ENCODE data around the gene INAVA.
"Not testable (repeated sequence)": the region's sequence is repeated elsewhere in the genome, so short reads cannot be mapped to it uniquely, and the experiment has no call there.

INAVA gene

DNA sequence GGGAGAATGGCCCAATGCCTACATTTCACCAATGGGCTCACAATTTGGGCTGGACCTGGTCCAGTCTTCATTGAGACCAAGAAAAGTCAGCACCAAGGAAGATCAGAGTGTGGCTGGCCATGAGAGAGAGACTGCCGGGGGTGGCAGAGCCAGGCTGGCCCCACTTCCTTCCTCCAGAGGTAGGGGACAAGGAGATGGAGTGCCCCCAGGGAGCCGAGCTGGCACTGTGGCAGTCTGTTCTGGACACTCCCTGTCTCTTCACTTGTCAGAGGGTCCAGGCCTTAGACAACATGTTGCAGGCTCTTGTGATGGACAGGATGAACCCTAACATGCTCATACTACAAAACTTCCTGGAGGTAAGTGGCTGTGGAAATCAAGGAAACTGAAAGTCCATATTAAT lies 27.7 kb downstream of the INAVA start:
- TF ChIP-seq, protein P1, sequence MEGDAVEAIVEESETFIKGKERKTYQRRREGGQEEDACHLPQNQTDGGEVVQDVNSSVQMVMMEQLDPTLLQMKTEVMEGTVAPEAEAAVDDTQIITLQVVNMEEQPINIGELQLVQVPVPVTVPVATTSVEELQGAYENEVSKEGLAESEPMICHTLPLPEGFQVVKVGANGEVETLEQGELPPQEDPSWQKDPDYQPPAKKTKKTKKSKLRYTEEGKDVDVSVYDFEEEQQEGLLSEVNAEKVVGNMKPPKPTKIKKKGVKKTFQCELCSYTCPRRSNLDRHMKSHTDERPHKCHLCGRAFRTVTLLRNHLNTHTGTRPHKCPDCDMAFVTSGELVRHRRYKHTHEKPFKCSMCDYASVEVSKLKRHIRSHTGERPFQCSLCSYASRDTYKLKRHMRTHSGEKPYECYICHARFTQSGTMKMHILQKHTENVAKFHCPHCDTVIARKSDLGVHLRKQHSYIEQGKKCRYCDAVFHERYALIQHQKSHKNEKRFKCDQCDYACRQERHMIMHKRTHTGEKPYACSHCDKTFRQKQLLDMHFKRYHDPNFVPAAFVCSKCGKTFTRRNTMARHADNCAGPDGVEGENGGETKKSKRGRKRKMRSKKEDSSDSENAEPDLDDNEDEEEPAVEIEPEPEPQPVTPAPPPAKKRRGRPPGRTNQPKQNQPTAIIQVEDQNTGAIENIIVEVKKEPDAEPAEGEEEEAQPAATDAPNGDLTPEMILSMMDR (IDR thresholded peaks at IDR 0.05; ENCODE audit: low read length, missing control alignments): no peak
- no peak for DNase-seq (ENCODE audit: low read depth)

DNA sequence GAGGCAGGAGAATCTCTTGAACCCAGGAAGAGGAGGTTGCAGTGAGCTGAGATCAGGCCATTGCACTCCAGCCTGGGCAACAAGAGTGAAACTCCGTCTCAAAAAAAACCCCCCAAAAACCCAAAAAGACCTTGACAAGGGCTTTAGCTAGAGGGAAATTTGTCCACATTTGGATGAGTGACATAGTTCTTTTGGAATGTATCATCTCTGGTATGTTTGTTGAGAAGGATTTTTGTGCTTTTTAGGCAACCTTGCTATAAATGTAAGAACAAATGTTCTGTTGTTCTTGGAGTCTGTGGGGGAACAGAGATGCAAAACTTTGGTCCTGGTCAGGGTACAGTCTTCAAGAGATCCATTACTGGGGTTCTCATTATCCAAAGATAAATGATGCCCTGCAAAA lies 28.9 kb downstream of the INAVA start:
- TF ChIP-seq, protein P1 (IDR thresholded peaks at IDR 0.05; ENCODE audit: low read length, missing control alignments): no peak

More for the DNA sequence above, 27.7 kb downstream of the INAVA start:
- no peak overlapping the region for H3K4me3 ChIP-seq (replicated peaks; ENCODE audit: low read depth, low read length)

DNA sequence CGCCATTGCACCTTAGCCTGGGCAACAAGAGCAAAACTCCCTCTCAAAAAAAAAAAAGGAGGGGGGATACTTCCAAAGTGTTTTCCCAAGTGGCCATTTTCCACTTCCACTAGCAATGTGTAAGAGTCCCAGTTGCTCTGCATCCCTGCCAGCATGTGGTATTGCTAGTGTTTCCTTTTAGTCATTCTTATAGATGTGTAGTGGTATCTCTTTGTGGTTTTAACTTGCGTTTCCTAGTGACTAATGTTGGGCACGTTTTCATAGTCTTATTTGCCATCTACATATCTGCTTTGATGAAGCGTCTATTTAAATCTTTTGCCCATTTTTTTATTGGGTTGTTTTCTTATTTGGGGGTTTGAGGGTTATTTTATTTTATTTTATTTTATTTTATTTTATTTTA lies 31.1 kb downstream of the INAVA start:
- TF ChIP-seq, protein P1 (IDR thresholded peaks at IDR 0.05; ENCODE audit: low read length, missing control alignments): no peak
- DNase-seq (ENCODE audit: low read depth): peak; percentile 23
- no peak overlapping the region for H3K4me3 ChIP-seq (replicated peaks; ENCODE audit: low read depth, low read length)

More for the DNA sequence above, 28.9 kb downstream of the INAVA start:
- no peak for DNase-seq (ENCODE audit: low read depth)
- no peak overlapping the region for H3K4me3 ChIP-seq (replicated peaks; ENCODE audit: low read depth, low read length)

DNA sequence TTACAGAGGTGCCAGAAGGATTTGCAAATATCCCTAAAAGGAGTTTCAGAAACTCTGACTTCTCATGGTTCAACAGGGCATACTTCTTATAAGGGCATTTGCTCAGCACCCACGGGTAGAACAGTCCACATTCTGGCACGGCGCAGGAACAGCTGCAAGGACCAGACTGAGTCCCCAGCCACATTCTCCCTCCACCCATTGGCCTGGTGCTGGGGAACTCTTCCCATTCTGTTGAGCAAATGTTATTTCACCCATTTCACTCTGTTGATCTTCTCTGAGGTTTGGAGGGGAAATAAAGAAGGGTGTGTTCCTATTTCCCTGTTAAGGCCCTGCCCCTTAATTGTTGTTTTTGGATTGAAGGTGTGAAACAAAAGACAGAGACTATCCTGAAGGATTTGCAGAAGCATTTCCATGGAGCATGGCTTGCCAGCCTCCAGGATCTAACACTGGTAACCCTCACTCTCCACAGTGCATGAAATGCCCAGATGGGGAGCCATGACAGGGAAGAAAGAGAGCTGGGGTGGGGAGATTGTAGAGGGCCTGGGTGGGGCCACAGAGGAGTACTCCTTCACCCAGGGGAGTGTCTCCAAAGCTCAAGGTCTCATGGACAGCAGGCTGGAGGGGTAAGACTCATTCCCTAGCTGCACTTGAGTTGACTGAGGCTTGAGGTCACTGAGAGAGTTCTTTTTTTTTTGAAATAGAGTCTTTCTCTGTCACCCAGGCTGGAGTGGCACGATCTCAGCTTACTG lies 35.0 kb downstream of the INAVA start:
- TF ChIP-seq, protein P1 (IDR thresholded peaks at IDR 0.05; ENCODE audit: low read length, missing control alignments): no peak
- no peak overlapping the region for H3K4me3 ChIP-seq (replicated peaks; ENCODE audit: low read depth, low read length)
- no peak for DNase-seq (ENCODE audit: low read depth)

DNA sequence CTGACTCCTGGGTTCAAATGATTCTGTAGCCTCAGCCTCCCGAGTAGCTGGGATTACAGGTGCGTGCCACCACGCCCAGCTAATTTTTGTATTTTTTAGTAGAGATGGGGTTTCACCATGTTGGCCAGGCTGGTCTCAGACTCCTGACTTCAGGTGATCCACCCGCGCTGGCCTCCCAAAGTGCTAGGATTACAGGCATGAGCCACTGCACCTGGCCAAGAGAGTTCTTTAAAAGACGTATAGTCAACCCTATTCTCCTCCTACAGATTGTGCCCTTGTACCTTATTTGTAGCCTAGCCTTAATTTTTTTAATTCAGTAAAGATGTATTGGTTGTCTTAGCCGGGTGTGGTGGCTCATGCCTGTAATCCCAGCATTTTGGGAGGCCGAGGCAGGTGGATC lies 35.6 kb downstream of the INAVA start:
- H3K4me3 ChIP-seq (replicated peaks; ENCODE audit: low read depth, low read length); DNase-seq (ENCODE audit: low read depth): not testable (repeated sequence)

DNA sequence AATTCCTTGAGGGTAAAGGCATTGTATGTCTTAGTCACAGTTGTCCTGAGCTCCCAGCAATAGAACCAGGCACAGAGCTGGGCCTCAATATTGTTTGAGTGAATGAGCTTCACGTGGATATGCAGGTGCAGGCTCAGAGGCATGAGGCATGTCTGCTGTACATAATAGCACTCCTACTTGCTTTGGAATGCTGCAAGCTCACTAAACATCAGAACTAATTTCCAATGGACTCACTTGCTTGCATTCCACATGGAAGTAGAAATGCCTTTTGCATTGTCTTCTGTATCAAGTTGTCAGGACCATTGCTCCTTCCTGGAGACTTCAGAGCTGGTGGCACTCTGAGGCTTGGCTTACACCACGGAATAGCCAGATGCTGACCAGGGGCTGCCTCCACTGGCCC lies 37.1 kb downstream of the INAVA start:
- TF ChIP-seq, protein P1 (IDR thresholded peaks at IDR 0.05; ENCODE audit: low read length, missing control alignments): no peak
- no peak overlapping the region for H3K4me3 ChIP-seq (replicated peaks; ENCODE audit: low read depth, low read length)
- no peak for DNase-seq (ENCODE audit: low read depth)

DNA sequence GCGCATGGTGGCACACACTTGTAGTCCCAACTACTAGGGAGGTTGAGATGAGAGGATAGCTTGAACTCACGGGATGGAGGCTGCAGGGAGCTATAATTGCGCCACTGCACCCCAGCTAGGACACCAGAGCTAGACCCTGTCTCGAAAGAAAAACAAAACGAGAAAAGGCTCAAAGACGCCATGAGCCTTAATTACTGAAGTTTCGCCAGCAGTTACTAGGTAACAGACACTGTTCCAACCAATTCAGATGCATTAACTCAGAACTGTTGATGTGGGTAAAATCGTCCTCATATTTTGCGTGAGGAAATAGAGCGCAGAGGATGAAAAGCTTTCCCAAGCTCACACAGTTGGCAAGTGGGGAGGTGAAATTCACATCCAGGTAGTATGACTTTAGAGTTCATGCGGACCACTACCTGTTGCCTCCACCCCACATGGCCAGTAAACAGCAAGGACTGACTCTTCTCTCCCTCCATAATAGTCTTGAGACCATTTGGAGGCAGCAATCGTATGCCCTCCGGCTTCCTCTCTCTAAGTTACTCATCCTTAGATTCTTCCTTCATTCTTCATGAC lies 40.1 kb downstream of the INAVA start:
- no peak for DNase-seq (ENCODE audit: low read depth)
- no peak overlapping the region for H3K4me3 ChIP-seq (replicated peaks; ENCODE audit: low read depth, low read length)
- TF ChIP-seq, protein P1 (IDR thresholded peaks at IDR 0.05; ENCODE audit: low read length, missing control alignments): no peak

DNA sequence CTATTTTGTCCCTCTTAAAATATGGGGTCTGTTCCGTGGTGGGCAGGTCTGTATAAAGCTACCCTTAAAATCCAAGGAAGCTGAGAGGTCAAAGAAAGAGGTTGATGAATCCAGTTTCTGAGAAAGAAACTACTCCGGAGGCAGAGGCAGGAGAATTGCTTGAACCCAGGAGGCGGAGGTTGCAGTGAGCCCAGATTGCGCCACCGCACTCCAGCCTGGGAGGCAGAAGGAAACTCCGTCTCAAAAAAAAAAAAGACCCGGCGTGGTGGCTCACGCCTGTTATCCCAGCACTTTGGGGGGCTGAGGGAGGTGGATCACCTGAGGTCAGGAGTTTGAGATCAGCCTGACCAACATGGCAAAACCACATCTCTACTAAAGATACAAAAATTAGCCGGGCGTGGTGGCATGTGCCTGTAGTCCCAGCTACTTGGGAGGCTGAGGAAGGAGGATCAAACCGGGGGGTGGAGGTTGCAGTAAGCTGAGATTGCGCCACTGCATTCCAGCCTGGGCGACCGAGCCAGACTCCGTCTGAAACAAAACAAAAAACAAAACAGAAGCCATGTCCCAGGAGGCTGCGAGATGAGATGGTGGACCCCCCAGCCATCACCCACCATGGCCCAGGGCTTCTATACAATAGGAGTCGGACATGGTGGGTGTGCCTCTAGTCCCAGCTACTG lies 40.7 kb downstream of the INAVA start:
- not testable (repeated sequence) for H3K4me3 ChIP-seq (replicated peaks; ENCODE audit: low read depth, low read length); DNase-seq (ENCODE audit: low read depth)
